Measurements from ENCODE around the gene DTNBP1. TPM values are rescaled to one million over a fixed set of nuclear protein-coding genes. Genes with fewer than 3 reads are reported as not detected.
"Not testable (repeated sequence)": the region's sequence is repeated elsewhere in the genome, so short reads cannot be mapped to it uniquely, and the experiment has no call there.

Gene DTNBP1
- total RNA-seq, 1 donor from 2014 or later = 11.0 TPM

GRCh38 chr6:15674690-15675386, 12.0 kb upstream of the DTNBP1 start:
- H3K27me3 ChIP-seq (ENCODE audit: control insufficient read depth, insufficient read depth, low read length) = peaks cover 3% of the 10 kb centered on the region
- H3K4me3 ChIP-seq (ENCODE audit: low read depth, low read length) = no peak overlapping the region
- TF ChIP-seq, protein P1, sequence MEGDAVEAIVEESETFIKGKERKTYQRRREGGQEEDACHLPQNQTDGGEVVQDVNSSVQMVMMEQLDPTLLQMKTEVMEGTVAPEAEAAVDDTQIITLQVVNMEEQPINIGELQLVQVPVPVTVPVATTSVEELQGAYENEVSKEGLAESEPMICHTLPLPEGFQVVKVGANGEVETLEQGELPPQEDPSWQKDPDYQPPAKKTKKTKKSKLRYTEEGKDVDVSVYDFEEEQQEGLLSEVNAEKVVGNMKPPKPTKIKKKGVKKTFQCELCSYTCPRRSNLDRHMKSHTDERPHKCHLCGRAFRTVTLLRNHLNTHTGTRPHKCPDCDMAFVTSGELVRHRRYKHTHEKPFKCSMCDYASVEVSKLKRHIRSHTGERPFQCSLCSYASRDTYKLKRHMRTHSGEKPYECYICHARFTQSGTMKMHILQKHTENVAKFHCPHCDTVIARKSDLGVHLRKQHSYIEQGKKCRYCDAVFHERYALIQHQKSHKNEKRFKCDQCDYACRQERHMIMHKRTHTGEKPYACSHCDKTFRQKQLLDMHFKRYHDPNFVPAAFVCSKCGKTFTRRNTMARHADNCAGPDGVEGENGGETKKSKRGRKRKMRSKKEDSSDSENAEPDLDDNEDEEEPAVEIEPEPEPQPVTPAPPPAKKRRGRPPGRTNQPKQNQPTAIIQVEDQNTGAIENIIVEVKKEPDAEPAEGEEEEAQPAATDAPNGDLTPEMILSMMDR (IDR thresholded peaks at IDR 0.05; ENCODE audit: insufficient read depth, low read length, poor library complexity, severe bottlenecking) = no peak
- H3K36me3 ChIP-seq (ENCODE audit: control insufficient read depth, insufficient read depth, low read length) = no peaks in the 10 kb centered on the region
- DNase-seq (ENCODE audit: low read depth) = no peak

DNA sequence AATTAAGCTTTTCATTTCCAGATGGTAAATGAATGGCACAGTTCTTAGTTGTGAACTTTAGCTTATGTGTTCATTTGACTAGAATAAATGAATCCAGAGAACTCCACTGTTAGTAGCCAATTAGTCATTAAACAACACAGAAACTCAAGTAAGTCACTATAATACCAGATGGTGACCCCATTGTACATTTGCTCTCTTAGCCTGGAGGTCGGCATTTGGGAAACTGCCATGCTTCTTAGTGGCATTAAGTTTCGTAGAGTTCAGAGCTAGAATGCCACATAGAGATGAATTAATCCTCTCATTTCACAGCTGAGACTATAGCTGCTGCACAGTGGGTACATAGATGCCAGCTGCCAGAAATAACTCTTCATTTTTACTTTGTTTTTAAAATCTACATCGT, 10.8 kb upstream of the DTNBP1 start:
- TF ChIP-seq, protein P1 (IDR thresholded peaks at IDR 0.05; ENCODE audit: insufficient read depth, low read length, poor library complexity, severe bottlenecking) = no peak
- DNase-seq (ENCODE audit: low read depth) = no peak
- Histone ChIP-seq H3K27me3 (ENCODE audit: control insufficient read depth, insufficient read depth, low read length) (peaks cover 3% of the 10 kb centered on the region), H3K36me3 (ENCODE audit: control insufficient read depth, insufficient read depth, low read length) (no peaks in the 10 kb centered on the region), H3K4me3 (ENCODE audit: low read depth, low read length) (no peak overlapping the region)

DNA sequence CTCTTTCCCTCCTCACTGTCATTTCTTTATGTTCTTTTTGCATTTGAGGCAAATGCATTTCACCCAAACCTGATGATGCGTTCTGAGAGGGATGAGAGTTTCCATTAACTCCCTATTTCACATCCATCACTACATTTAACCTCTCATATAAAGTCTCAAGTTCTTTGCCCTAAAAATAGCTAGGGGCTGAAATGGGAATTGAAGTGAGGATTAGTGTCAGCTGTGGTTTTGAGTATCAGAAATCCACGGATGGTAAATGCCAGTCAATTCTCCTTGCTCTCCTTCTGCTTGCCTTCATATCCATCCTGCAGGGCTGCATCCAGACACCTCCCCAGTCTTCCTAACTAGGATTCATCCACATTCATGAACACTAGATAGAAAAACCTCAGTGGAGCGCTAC, 10.0 kb upstream of the DTNBP1 start:
- no peak for DNase-seq (ENCODE audit: low read depth)
- TF ChIP-seq, protein P1 (IDR thresholded peaks at IDR 0.05; ENCODE audit: insufficient read depth, low read length, poor library complexity, severe bottlenecking) = no peak
- Histone ChIP-seq H3K36me3 (ENCODE audit: control insufficient read depth, insufficient read depth, low read length) (no peaks in the 10 kb centered on the region), H3K4me3 (ENCODE audit: low read depth, low read length) (no peak overlapping the region), H3K27me3 (ENCODE audit: control insufficient read depth, insufficient read depth, low read length) (peaks cover 3% of the 10 kb centered on the region)

- TF ChIP-seq, protein P1 (IDR thresholded peaks at IDR 0.05; ENCODE audit: insufficient read depth, low read length, poor library complexity, severe bottlenecking) = no peak
- no peak for DNase-seq (ENCODE audit: low read depth)
- Histone ChIP-seq H3K4me3 (ENCODE audit: low read depth, low read length) (no peak overlapping the region), H3K36me3 (ENCODE audit: control insufficient read depth, insufficient read depth, low read length) (no peaks in the 10 kb centered on the region), H3K27me3 (ENCODE audit: control insufficient read depth, insufficient read depth, low read length) (peaks cover 3% of the 10 kb centered on the region)
Observed at GRCh38 chr6:15672291-15672690, 9.5 kb upstream of the DTNBP1 start.

DNA sequence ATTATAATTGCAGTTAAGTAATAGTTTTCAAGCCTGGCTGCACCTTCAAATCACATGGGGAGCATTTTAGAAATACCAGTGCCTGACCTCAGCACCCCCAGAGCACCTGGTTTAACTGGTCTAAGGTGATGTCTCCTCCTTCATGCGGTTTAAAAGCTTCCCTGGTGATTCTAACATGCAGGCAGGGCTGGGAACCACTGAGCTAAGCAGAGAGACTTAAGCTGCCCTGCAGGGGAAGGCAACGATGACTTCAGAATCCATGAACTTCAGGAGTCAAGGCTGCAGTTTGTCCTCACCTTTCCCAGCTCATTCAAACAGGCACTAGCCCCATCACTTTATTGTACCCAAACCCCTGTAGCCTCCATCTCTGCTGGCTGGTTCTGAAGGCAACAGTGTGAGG, 6.1 kb upstream of the DTNBP1 start:
- Histone ChIP-seq H3K4me3 (ENCODE audit: low read depth, low read length) (no peak overlapping the region), H3K27me3 (ENCODE audit: control insufficient read depth, insufficient read depth, low read length) (peaks cover 3% of the 10 kb centered on the region), H3K36me3 (ENCODE audit: control insufficient read depth, insufficient read depth, low read length) (no peaks in the 10 kb centered on the region)
- DNase-seq (ENCODE audit: low read depth) = no peak
- TF ChIP-seq, protein P1 (IDR thresholded peaks at IDR 0.05; ENCODE audit: insufficient read depth, low read length, poor library complexity, severe bottlenecking) = no peak

- DNase-seq (ENCODE audit: low read depth); H3K27me3 ChIP-seq (ENCODE audit: control insufficient read depth, insufficient read depth, low read length); H3K4me3 ChIP-seq (ENCODE audit: low read depth, low read length): not testable (repeated sequence)
Observed at GRCh38 chr6:15666896-15667295, 4.1 kb upstream of the DTNBP1 start.

More at GRCh38 chr6:15666896-15667295, 4.1 kb upstream of the DTNBP1 start:
- H3K36me3 ChIP-seq (ENCODE audit: control insufficient read depth, insufficient read depth, low read length) = not testable (repeated sequence)

Measured in kidney epithelial cell (primary cell).